Calu3 (cell line): ENCODE measurements around the gene ADGRL3. TPM values are rescaled to one million over a fixed set of nuclear protein-coding genes. Genes with fewer than 3 reads are reported as not detected.

Experiments
- BruUV-seq: library from RNA; stranded (reverse); fragments of 400-500 nt; replicated peaks from 2 replicates; lab custom pipeline; 2021; lab: Mats Ljungman, UMichigan
- CTCF ChIA-PET: fragments of 300-600 bp; sonication (Branson Sonifier 250); formaldehyde crosslinking; loops from one replicate; lab custom pipeline; 2022; ENCODE audit warnings: antibody characterized with exemption; lab: Charles Lee
- DNase-seq: peaks from one replicate; pipeline ENCODE4 v3.0.0; 2022
- H3K27ac Mint-ChIP-seq: one replicate; pipeline ENCODE4 v1.8.0; 2022; ENCODE audit warnings: mixed read lengths; ENCODE audit not compliant: unreplicated experiment
- H3K27me3 Mint-ChIP-seq: one replicate; pipeline ENCODE4 v1.8.0; 2022; ENCODE audit warnings: mixed read lengths; ENCODE audit not compliant: unreplicated experiment
- H3K36me3 Mint-ChIP-seq: one replicate; pipeline ENCODE4 v1.8.0; 2022; ENCODE audit warnings: mild to moderate bottlenecking, moderate library complexity, mixed read lengths; ENCODE audit not compliant: insufficient read depth, unreplicated experiment
- H3K4me1 Mint-ChIP-seq: one replicate; pipeline ENCODE4 v1.8.0; 2022; ENCODE audit warnings: mild to moderate bottlenecking, low read depth, mixed read lengths; ENCODE audit not compliant: unreplicated experiment
- H3K4me3 Mint-ChIP-seq: one replicate; pipeline ENCODE4 v1.8.0; 2022; ENCODE audit warnings: mild to moderate bottlenecking, low read depth, moderate library complexity, mixed read lengths; ENCODE audit not compliant: unreplicated experiment
- H3K9me3 Mint-ChIP-seq: one replicate; pipeline ENCODE4 v1.8.0; 2022; ENCODE audit warnings: low read depth, mixed read lengths; ENCODE audit not compliant: unreplicated experiment
- CTCF ChIP-seq: fragments of 200-600 bp; IDR thresholded peaks from one replicate; pipeline ENCODE4 v1.8.0; 2022; ENCODE audit warnings: antibody characterized with exemption; ENCODE audit not compliant: unreplicated experiment
- intact Hi-C: fragments of 100-400 bp; cut with micrococcal nuclease; formaldehyde crosslinking; loops from one replicate; pipeline ENCODE4 v1.10.0; 2022; ENCODE audit not compliant: unreplicated experiment
- total RNA-seq: library from RNA; stranded (reverse); gene quantifications from 2 replicates; pipeline ENCODE4 v1.2.3, GENCODE V29; 2022

The ADGRL3 gene
- total RNA-seq, 1 experiment from 2014 or later: 0.66 TPM

DNA sequence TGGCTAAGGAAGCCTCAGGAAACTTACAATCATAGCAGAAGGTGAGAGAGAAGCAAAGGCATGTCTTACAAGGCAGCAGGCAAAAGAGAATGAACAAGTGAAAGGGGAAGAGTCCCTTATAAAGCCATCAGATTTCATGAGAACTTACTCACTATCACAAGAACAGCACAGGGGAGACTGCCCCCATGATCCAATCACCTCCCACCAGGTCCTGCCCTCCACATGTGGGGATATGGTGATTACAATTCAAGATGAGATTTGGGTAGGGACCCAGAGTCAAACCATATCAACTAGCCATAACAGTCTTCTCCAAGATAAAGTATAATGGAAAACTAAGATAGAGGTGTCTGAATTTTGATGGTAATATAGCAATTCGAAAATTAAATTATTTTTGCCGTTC, 534.3 kb downstream of the ADGRL3 start:
- no peak for DNase-seq
- H3K4me1 Mint-ChIP-seq: no peaks in the 10 kb centered on the region
- H3K9me3 Mint-ChIP-seq: no peaks in the 10 kb centered on the region
- intact Hi-C loops: no loop called here
- H3K36me3 Mint-ChIP-seq: no peaks in the 10 kb centered on the region
- H3K4me3 Mint-ChIP-seq: no peak overlapping the region
- TF ChIP-seq CTCF: no peak
- no peak overlapping the region for H3K27ac Mint-ChIP-seq
- no peaks in the 10 kb centered on the region for H3K27me3 Mint-ChIP-seq
- CTCF ChIA-PET: no interaction called here
- no TSS peak for BruUV-seq

DNA sequence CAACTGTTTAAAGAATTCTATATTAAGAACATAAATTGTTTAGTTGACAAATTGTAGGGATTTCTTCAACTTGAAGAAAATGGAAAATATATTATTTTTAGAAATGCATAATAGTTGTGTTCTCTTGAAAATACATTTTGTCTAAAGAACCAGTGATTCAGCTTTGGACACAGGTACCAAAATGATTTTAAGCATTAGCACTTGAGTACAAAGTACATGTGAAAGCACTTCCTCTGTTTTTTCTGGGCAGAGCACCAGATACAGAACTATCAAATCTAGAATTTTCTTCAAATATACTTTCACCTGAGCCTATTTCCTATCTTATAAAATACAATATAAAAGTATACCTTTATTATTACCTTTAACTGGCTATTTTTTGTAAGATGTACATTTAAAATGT, 539.8 kb downstream of the ADGRL3 start:
- BruUV-seq: no TSS peak
- no peak overlapping the region for H3K4me3 Mint-ChIP-seq
- CTCF ChIA-PET: no interaction called here
- intact Hi-C loops: no loop called here
- no peaks in the 10 kb centered on the region for H3K27me3 Mint-ChIP-seq
- H3K27ac Mint-ChIP-seq: no peak overlapping the region
- no peak for DNase-seq
- no peaks in the 10 kb centered on the region for H3K4me1 Mint-ChIP-seq
- no peaks in the 10 kb centered on the region for H3K36me3 Mint-ChIP-seq
- peaks cover 2% of the 10 kb centered on the region for H3K9me3 Mint-ChIP-seq
- TF ChIP-seq CTCF: no peak

- BruUV-seq: no TSS peak
- Mint-ChIP-seq H3K9me3 (peaks cover 3% of the 10 kb centered on the region), H3K27me3 (no peaks in the 10 kb centered on the region), H3K27ac (no peak overlapping the region), H3K36me3 (no peaks in the 10 kb centered on the region), H3K4me3 (no peak overlapping the region), H3K4me1 (no peaks in the 10 kb centered on the region)
- no peak for DNase-seq
- CTCF ChIA-PET: no interaction called here
- no peak for TF ChIP-seq CTCF
- intact Hi-C loops: no loop called here
These were observed 540.8 kb downstream of the ADGRL3 start for GRCh38 chr4:61740886-61741285.

- no peaks in the 10 kb centered on the region for H3K4me1 Mint-ChIP-seq
- H3K27me3 Mint-ChIP-seq: no peaks in the 10 kb centered on the region
- no peaks in the 10 kb centered on the region for H3K36me3 Mint-ChIP-seq
- H3K4me3 Mint-ChIP-seq: no peak overlapping the region
- no peak for TF ChIP-seq CTCF
- intact Hi-C loops: no loop called here
- DNase-seq: peak; percentile 1
- BruUV-seq: no TSS peak
- H3K9me3 Mint-ChIP-seq: peaks cover 3% of the 10 kb centered on the region
- H3K27ac Mint-ChIP-seq: no peak overlapping the region
- CTCF ChIA-PET: no interaction called here
These were observed 541.4 kb downstream of the ADGRL3 start for GRCh38 chr4:61741327-61742096.
